Activated gamma-delta T cell treated with anti-CD3 and anti-CD28 coated beads, Interleukin-2, amount 50 U/mL, for 16 hours (primary cell): ENCODE results near the gene WDR31.
"Not testable (repeated sequence)": the region's sequence is repeated elsewhere in the genome, so short reads cannot be mapped to it uniquely, and the experiment has no call there.

ENCODE experiments used
- DNase-seq: peaks from one replicate; pipeline ENCODE4 v3.0.0-alpha.2; 2020; ENCODE audit warnings: low read depth

Gene WDR31

DNA sequence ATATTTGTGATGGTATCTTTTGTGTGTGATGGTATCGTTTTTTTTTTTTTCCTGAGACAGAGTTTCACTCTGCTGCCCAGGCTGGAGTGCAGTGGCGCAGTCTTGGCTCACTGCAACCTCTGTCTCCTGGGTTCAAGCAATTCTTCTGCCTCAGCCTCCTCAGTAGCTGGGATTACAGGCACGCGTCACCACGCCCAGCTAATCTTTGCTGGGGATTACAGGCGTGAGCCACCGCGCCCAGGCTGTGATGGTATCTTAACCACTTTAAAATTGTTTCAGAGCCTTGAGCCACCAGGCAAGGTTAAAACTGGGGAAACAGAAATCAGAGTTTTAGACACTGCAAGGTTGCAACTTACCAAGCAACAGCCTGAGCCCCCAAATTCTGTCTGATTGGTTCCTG is 43.8 kb downstream of the WDR31 start:
- DNase-seq: not testable (repeated sequence)

DNA sequence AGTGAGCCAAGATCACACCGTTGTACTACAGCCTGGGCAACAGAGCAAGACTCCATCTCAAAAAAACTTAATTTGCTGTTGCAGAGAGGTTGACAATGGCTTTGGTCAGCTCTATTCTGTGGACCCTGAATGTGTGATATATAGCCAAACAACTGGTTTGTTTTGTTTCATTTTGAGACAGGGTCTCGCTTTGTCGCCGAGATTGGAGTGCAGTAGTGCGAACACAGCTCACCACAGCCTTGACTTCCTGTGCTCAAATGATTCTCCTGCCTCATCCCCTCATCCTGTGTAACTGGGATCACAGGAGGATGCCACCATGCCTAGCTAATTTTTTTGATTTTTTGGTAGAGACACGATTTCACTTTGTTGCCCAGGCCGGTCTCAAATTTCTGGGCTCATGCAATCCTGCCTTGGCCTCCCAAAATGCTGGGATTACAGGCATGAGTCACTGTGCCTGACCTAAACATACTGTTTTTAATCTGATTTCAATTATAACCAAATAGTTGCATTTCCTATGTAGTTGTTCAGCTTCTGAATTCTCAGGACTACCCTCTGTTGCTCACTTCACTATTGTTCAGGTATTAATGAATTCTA is 46.7 kb downstream of the WDR31 start:
- DNase-seq: no peak

DNA sequence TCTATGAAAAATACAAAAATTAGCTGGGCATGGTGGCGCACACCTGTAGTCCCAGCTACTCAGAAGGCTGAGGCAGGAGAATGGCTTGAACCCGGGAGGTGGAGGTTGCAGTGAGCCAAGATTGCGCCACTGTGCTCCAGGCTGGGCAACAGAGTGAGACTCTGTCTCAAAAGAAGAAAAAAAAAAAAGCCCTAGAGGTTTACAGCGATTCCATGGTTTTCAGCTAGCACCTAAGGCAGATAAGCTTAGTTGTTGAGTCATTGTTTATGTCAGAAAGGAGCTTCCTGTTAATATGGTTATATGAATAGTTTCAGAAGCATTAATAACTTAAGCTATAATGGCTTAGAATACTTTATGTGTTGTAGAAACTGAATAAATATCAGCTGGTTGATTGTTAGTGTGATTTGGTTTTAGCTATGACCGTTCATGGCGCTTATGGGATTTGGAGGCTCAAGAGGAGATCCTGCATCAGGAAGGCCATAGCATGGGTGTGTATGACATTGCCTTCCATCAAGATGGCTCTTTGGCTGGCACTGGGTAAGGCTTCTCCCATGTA is 49.9 kb downstream of the WDR31 start:
- DNase-seq: no peak

DNA sequence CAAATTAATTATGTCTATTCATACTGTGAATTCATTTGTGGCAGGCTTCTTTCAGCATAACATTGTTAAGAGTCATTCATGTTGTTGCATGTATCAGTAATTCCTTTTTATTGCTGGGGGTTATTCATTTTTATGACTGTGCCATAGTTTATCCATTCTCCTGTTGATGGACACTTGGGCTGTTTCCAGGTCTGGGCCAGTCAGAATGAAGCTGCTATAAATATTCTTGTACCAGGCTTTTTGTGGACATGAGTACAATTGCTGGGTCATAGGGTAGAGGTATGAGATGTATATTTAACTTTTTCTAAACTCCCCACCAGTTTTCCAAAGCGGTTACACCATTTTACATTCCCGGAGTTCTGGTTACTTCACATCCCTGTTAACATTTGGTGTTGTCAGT is 51.0 kb downstream of the WDR31 start:
- no peak for DNase-seq

DNA sequence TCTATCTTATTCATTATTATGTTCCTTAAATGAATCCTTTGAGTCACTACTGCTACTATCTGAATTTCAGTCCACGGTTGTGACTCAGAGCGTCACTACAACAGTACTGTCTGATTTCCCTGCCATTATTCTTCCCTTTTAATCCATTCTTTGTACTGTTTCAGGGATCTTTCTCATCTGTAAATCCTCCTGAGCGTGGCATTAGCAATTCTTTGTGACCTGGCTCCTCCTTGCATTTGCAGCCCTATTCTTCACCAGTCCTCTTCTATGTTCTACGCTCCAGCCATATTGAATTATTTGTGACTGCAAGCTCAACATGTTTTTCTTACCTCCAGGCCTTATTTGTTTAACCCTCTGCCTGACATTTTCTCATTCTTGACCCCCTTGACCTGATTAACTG is 58.7 kb downstream of the WDR31 start:
- no peak for DNase-seq

DNA sequence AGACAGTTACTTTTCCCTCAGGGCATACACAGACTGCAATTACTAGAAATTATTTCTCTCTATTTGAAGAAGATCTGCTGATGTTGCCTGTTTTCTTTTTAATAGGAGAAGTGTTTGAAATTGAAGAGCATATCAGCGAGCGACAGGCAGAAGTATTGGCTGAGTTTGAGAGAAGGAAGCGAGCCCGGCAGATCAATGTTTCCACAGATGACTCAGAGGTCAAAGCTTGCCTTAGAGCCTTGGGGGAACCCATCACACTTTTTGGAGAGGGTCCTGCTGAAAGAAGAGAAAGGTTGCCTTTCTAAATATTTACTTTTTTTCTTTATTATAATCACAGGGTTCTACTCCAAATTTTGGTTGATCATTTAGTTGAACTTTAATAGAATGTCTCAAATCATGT is 61.2 kb downstream of the WDR31 start:
- DNase-seq: no peak

DNA sequence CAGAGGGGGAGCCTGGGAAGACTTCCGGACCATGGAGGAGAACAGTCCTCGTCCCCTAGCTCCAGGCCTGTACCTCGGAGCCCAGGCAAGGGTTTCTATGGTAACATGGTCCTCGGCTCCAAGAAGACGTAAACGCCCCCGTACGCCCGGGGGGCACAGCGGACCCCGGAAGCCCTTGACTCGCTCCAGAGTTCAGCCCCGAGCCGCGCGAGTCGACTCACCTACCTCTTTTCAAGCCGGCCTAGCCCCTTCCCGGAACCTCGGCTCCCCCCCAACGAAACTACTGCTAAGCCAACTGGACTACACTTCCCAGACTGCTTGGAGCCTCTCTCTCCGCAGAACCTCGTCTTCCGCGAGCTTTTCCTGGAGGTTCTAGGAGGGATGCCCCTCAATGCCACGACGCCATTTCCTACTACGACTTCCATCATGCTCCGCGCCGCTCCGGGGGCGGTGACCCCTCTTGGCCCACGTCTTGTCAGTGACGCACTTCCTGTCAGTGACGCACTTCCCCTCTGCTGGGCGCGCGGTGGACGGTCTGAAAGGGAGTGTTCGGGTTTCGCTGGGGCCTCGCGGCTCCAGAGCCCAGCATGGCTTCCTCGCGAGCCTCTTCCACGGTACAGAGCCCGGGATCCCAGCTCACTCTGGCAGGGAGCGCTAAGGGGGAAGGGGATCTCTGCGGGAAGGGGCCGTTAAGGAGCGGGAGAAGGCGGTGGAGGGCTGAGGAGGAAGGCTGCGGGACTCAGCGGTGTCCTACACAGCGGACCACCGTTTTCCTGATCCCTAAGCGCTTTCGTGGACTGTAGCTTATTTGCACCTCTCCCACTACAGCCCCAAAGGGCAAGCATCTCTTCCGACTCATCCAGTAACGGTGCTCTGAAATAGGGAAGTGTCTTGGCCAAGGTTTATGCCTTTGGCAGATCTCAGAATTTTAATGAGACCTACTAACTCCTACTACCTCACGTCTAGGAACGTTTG is 64.6 kb downstream of the WDR31 start, which contains the start of the genes CDC26 and PRPF4:
TSS of gene CDC26 (minus strand) at position 416 of the 975 bp plus-strand sequence. CDS start 3,065 bp downstream, outside the sequence.
TSS of gene PRPF4 (plus strand) at position 502 of the 975 bp plus-strand sequence. CDS start at position 588, 86 bp downstream.
- DNase-seq: peak; percentile 92

DNA sequence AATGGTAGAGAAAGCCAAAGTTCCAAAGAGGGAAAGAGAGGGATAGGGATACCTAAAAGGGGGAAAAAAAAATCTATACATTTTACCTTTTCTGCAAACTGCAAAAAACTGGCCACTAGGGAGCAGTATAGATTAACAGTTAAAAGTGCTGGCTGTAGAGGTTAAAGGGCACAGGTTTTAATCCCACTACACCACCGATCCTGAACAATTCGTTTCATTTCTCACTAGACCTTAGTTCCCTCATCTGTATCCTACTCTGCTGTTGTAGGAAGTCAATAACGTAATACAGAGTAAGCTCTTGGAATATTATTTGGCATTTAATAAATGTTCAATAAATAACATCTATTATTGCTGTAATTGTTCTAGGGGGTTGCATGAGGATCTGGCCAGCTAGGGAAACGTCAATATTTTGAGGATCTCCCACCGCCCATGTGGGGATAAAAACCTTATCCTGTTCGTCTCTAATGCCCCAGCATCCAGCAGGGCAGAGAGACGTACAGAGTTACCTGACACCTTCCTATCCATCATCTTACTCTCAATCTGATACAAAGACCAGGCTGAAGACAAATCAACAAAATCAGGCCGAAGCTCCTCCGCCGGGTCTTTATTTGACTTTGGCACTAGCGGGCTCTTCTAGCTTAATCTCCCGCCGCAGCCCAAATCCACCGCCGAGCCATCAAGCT is 65.5 kb downstream of the WDR31 start:
- no peak for DNase-seq

DNA sequence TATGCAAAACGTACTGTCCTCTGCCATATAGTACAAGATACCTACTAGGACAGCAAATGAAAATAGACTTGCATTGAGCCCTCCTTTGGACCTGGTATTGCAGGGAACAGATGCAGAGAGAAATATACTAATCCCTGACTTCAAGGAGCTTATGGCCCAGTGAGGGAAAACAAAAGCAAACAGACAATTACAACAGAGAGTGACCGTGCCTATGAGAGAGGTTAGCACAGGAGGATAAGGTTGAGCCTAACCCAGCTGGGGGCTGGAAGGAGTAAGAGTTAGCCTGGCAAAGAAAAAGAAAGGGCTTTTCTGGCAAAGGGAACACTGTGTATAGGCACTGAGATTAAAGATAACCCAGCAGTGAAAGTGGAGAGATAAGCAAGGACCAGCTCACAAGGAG is 70.2 kb downstream of the WDR31 start:
- DNase-seq: no peak

DNA sequence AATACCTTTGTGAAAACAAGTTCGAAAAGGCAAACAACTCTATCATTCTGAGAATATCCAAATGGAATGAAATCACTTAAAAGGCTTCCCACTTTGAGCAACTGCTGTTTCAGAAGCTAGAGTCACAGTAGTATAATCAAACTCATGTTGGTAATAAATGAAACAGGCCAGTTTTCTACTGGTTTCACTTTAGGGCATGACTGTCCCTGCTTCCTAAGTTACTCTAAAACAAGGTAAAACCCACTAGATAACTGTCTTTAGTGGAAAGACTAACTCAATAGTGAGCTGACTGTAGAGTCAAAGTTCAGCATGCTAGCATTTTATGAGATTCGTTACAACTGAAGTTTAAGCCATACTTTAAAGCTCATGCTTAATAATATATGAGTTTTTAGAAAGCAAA is 70.7 kb downstream of the WDR31 start:
- DNase-seq: no peak

DNA sequence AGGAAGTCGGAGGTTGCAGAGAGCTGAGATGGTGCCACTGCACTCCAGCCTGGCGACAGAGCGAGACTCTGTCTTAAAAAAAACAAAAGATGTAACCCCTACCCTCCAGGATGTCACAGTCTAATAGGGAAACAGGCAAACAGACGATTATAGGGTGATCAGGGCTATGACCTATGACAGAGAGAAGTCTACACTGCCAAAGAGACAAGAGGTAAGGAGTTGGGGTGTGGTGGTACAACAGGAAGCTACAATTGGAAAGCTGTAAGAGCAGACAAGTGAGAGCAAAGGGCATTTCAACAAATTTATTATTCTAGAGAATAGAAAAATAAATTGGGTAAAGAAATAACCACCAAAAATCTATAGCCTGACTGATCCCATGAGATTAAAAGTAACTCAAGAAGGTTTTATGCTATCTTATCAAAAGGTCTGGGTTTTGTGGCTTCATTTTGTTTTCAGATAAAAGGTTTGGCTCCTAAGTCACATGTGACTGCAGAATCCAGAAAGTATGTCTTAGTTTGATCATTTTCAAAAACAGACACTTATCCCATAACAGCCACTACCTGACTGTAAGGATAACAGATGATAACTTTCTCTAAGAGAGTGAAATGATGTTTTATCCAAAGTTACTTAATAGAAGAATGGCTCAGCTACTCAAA is 72.0 kb downstream of the WDR31 start:
- no peak for DNase-seq

DNA sequence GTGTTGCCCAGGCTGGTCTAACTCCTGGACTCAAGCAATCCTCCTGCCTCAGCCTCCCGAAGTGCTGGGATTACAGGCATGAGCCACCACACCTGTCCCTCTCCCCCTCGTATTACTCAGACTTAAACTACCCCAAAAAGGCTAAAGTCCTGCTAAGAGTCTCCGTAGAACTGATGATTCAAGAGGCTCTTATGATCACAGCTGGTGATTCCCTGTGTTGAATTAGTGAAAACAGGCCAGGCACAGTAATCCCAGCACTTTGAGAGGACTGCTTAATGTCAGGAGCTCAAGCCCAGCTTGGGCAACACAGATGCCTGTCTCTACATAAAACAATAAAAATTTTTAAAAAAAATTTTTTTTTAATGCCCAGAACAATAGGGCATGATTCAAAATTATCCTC is 73.9 kb downstream of the WDR31 start:
- DNase-seq: no peak
